Neuronal stem cell (in vitro differentiated cells): ENCODE measurements around the gene PGGHG.

Experiments
- DNase-seq: peaks from one replicate; pipeline ENCODE4 v3.0.0-alpha.2; 2013; ENCODE audit warnings: low spot score
- H2AFZ ChIP-seq: one replicate; pipeline ENCODE4 v1.6.1; 2013; ENCODE audit warnings: mild to moderate bottlenecking, low read length, inconsistent platforms
- H2AK5ac ChIP-seq: 2 replicates; pipeline ENCODE4 v1.6.1; 2013; ENCODE audit warnings: low read depth, mild to moderate bottlenecking, inconsistent platforms, low read length, moderate library complexity, mixed read lengths
- H2BK120ac ChIP-seq: 2 replicates; pipeline ENCODE4 v1.6.1; 2013; ENCODE audit warnings: low read depth, mild to moderate bottlenecking, inconsistent platforms, low read length, moderate library complexity, mixed read lengths
- H2BK12ac ChIP-seq: one replicate; pipeline ENCODE4 v1.6.1; 2013; ENCODE audit warnings: low read length, inconsistent platforms
- H2BK15ac ChIP-seq: 2 replicates; pipeline ENCODE4 v1.6.1; 2013; ENCODE audit warnings: mild to moderate bottlenecking, low read length, inconsistent platforms, mixed read lengths
- H2BK5ac ChIP-seq: one replicate; pipeline ENCODE4 v1.6.1; 2013; ENCODE audit warnings: inconsistent platforms, mild to moderate bottlenecking, low read length, moderate library complexity
- H3K14ac ChIP-seq: one replicate; pipeline ENCODE4 v1.6.1; 2013; ENCODE audit warnings: low read length, inconsistent platforms
- H3K18ac ChIP-seq: 2 replicates; pipeline ENCODE4 v1.6.1; 2013; ENCODE audit warnings: low read length, inconsistent platforms
- H3K23ac ChIP-seq: 2 replicates; pipeline ENCODE4 v1.6.1; 2013; ENCODE audit warnings: low read depth, mild to moderate bottlenecking, mixed read lengths, low read length, inconsistent platforms; ENCODE audit not compliant: poor library complexity
- H3K27ac ChIP-seq: replicated peaks from 3 replicates; pipeline ENCODE4 v1.5.1; 2013; ENCODE audit warnings: low read length, inconsistent platforms
- H3K27me3 ChIP-seq, 3 experiments: 2 replicates each; pipeline ENCODE4 v1.6.1; 2013; ENCODE audit warnings: low read length in 3 of 3, mild to moderate bottlenecking in 2 of 3, inconsistent platforms in 1 of 3, low read depth in 1 of 3, mixed read lengths in 1 of 3, moderate library complexity in 1 of 3; ENCODE audit not compliant: control insufficient read depth in 3 of 3, insufficient read depth in 3 of 3
- H3K36me3 ChIP-seq, 2 donors: replicated peaks in 1 of 2; 2 replicates each; pipeline ENCODE4 v1.6.1; 2013; ENCODE audit warnings: low read length in 2 of 2; ENCODE audit not compliant: control insufficient read depth in 2 of 2, insufficient read depth in 2 of 2
- H3K4ac ChIP-seq: 2 replicates; pipeline ENCODE4 v1.6.1; 2013; ENCODE audit warnings: inconsistent platforms, mild to moderate bottlenecking, low read length, moderate library complexity
- H3K4me1 ChIP-seq, 2 donors: 1 replicate in 1 of 2; 2 replicates in 1 of 2; pipeline ENCODE4 v1.6.1; 2013; ENCODE audit warnings: low read length in 2 of 2, low read depth in 1 of 2; ENCODE audit not compliant: control insufficient read depth in 2 of 2, insufficient read depth in 1 of 2
- H3K4me2 ChIP-seq: one replicate; pipeline ENCODE4 v1.6.1; 2013; ENCODE audit warnings: mild to moderate bottlenecking, low read length, inconsistent platforms; ENCODE audit not compliant: insufficient read depth, poor library complexity, severe bottlenecking
- H3K4me3 ChIP-seq, 2 donors: 2 replicates each; pipeline ENCODE4 v1.5.1; 2013; ENCODE audit warnings: low read length in 2 of 2, mild to moderate bottlenecking in 2 of 2, inconsistent platforms in 1 of 2, moderate library complexity in 1 of 2
- H3K79me1 ChIP-seq: one replicate; pipeline ENCODE4 v1.6.1; 2013; ENCODE audit warnings: low read depth, mild to moderate bottlenecking, inconsistent platforms, low read length, moderate library complexity
- H3K9ac ChIP-seq: one replicate; pipeline ENCODE4 v1.6.1; 2013; ENCODE audit warnings: mild to moderate bottlenecking, low read depth, low read length, inconsistent platforms; ENCODE audit not compliant: poor library complexity
- H3K9me3 ChIP-seq, 2 donors: replicated peaks in 1 of 2; 2 replicates each; pipeline versions ENCODE3 to v1.6.1; 2013; ENCODE audit warnings: low read length in 2 of 2, mild to moderate bottlenecking in 2 of 2, inconsistent platforms in 1 of 2, low read depth in 1 of 2, mixed read lengths in 1 of 2, moderate library complexity in 1 of 2; ENCODE audit not compliant: control insufficient read depth in 2 of 2, insufficient read depth in 1 of 2
- H4K8ac ChIP-seq: one replicate; pipeline ENCODE4 v1.6.1; 2013; ENCODE audit warnings: low read depth, mild to moderate bottlenecking, inconsistent platforms, low read length, moderate library complexity
- H4K91ac ChIP-seq: one replicate; pipeline ENCODE4 v1.6.1; 2013; ENCODE audit warnings: low read length, low read depth, mild to moderate bottlenecking, inconsistent platforms; ENCODE audit not compliant: poor library complexity
- WGBS, 2 donors: extraction: QIAGEN DNeasy Blood & Tissue Kit; methylation state at CpG; one replicate each; pipeline ENCODE4 v1.1.7; 2013; ENCODE audit warnings: missing lambda C conversion rate in 2 of 2, mixed read lengths in 1 of 2; ENCODE audit not compliant: insufficient read length in 2 of 2, insufficient replicate concordance in 1 of 2; ENCODE audit errors: extremely low coverage in 2 of 2; 5-methylcytosine and 5-hydroxymethylcytosine counted together

PGGHG gene

DNA sequence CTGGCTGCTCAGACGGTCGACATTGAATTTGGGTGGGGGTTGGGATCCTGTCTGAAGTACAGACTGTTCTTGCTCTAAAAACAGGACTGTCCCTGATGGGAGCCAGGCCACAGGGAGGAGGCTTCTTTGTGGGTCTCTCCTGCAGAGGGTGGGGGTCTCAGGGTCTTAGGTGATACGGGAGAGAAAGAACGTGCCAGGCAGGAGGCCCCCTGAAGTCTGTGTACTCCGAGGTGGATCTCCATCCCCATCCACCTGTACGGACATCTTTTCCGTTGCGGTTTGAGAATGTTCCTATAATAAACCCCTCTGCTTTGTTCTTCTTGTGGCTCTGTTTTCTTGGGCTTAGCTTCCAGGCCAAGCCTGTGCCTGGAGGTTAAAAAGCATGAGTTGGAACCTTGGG lies 36.3 kb upstream of the PGGHG start:
- Histone ChIP-seq H3K14ac (no peak overlapping the region), H3K23ac (no peak overlapping the region), H3K4me3 (no peak overlapping the region), H3K4ac (no peak overlapping the region), H3K27ac (no peak overlapping the region), H2AFZ (no peak overlapping the region), H3K79me1 (no peaks in the 10 kb centered on the region), H3K18ac (no peak overlapping the region), H3K4me2 (no peak overlapping the region), H3K9me3 (no peaks in the 10 kb centered on the region), H4K91ac (no peak overlapping the region), H3K4me1 (no peaks in the 10 kb centered on the region), H3K27me3 (no peaks in the 10 kb centered on the region), H4K8ac (no peak overlapping the region), H2BK12ac (no peak overlapping the region), H3K9ac (no peak overlapping the region), H2AK5ac (no peak overlapping the region), H3K36me3 (peaks cover 35 to 64% of the 10 kb centered on the region in 2 donors), H2BK5ac (no peak overlapping the region), H2BK15ac (no peak overlapping the region), H2BK120ac (no peak overlapping the region)
- no peak for DNase-seq
- WGBS, 2 donors: no CpG with 5 or more reads among the region's 8 CpGs

DNA sequence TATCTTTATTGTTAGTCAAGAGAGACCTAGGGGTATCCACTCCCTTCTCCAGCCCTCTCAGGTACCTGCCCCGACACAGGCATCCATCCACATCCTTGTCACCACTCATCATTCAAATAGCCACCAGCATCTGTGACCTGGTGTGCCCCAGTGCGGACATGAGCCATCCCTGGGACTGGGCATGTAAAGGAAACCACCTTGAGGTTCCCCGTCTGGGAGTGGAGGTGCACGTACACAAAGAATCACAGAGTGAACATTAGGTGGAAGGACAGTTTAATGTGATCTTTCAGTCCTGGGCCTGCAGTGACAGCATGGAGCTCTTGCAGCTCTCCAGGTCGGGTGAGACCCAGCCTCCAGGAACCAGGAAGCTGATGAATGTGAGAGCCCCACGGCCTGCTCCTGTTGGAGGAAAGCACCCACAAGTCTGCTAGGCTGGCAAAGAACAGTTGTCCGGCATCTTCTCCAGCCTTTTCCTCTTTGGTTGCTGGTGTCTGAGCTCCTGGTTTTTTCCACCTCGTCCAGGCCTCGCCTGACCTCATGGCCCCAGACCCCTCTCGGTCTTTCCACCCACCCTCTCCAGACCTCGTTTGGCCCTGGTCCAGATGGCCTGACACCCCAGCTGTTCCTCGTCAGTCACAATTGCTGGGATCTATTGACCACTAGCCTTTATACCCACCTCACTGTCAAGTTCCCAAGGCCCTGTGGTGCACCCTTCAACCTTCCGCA lies 35.6 kb upstream of the PGGHG start:
- no peak overlapping the region for H3K23ac ChIP-seq
- H2BK5ac ChIP-seq: no peak overlapping the region
- H3K18ac ChIP-seq: no peak overlapping the region
- peaks cover 35 to 57% of the 10 kb centered on the region in 2 donors for H3K36me3 ChIP-seq
- no peak overlapping the region for H2AFZ ChIP-seq
- no peak overlapping the region for H3K4me2 ChIP-seq
- H3K4me3 ChIP-seq: no peak overlapping the region
- no peak overlapping the region for H3K9ac ChIP-seq
- H3K4me1 ChIP-seq: no peaks in the 10 kb centered on the region
- H3K9me3 ChIP-seq: no peaks in the 10 kb centered on the region
- H2AK5ac ChIP-seq: no peak overlapping the region
- no peaks in the 10 kb centered on the region for H3K27me3 ChIP-seq
- H2BK120ac ChIP-seq: no peak overlapping the region
- no CpG with 5 or more reads among the region's 13 CpGs for WGBS, 2 donors
- H3K14ac ChIP-seq: no peak overlapping the region
- no peak for DNase-seq
- H3K4ac ChIP-seq: no peak overlapping the region
- H4K91ac ChIP-seq: no peak overlapping the region
- no peaks in the 10 kb centered on the region for H3K79me1 ChIP-seq
- H2BK15ac ChIP-seq: no peak overlapping the region
- no peak overlapping the region for H2BK12ac ChIP-seq
- no peak overlapping the region for H4K8ac ChIP-seq
- no peak overlapping the region for H3K27ac ChIP-seq

DNA sequence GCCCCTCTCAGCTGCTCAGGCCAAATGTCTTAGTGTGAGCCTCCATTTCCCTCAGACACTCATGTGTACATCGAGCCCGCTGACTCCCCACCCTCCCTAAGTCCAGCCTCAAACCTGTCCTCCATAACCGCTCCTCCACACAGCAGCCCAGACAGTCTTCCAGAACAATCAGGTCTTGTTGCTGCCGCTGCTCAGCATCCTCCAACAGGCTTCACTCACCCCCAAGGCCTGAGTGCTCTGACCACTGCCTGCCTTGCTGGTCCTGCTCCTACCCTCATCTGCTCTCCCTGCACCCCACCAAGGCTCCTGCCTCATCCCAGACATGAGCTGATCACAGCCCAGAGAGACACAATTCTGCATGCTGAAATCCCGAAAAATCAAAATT lies 35.0 kb upstream of the PGGHG start:
- no peak overlapping the region for H3K18ac ChIP-seq
- H3K27ac ChIP-seq: no peak overlapping the region
- no peak overlapping the region for H3K4me3 ChIP-seq
- no peak overlapping the region for H3K9ac ChIP-seq
- no peak overlapping the region for H2BK120ac ChIP-seq
- WGBS, 2 donors: no CpG with 5 or more reads among the region's 5 CpGs
- no peak overlapping the region for H4K91ac ChIP-seq
- H3K4ac ChIP-seq: no peak overlapping the region
- H3K14ac ChIP-seq: no peak overlapping the region
- H3K9me3 ChIP-seq: no peaks in the 10 kb centered on the region
- no peaks in the 10 kb centered on the region for H3K4me1 ChIP-seq
- no peak overlapping the region for H2AK5ac ChIP-seq
- no peaks in the 10 kb centered on the region for H3K27me3 ChIP-seq
- H2BK15ac ChIP-seq: no peak overlapping the region
- H3K23ac ChIP-seq: no peak overlapping the region
- no peak for DNase-seq
- H3K4me2 ChIP-seq: no peak overlapping the region
- H2AFZ ChIP-seq: no peak overlapping the region
- no peak overlapping the region for H2BK5ac ChIP-seq
- H3K79me1 ChIP-seq: no peaks in the 10 kb centered on the region
- peaks cover 31 to 52% of the 10 kb centered on the region in 2 donors for H3K36me3 ChIP-seq
- no peak overlapping the region for H2BK12ac ChIP-seq
- H4K8ac ChIP-seq: no peak overlapping the region

DNA sequence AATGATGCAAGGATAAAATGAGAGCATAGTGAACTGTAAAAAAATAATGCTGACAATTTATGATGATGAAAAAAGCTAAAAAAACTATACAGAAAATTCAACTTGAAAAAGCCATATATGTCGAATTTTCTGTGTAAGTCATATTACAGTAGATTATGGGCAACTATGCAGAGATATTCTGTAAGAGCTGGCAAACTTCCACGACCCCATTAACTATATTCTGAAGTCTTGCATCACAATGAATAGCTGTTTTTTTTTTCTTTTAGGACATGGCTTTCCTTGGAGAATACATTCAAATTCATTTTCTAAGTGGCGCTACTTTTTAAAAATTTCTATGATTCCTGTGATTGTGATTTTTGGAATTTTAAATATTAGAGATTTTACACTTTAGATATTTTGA lies 33.8 kb upstream of the PGGHG start:
- H4K91ac ChIP-seq: no peak overlapping the region
- H3K23ac ChIP-seq: no peak overlapping the region
- no peak overlapping the region for H2BK5ac ChIP-seq
- no peak overlapping the region for H2BK15ac ChIP-seq
- no peak overlapping the region for H4K8ac ChIP-seq
- peaks cover 25 to 39% of the 10 kb centered on the region in 2 donors for H3K36me3 ChIP-seq
- H2BK120ac ChIP-seq: no peak overlapping the region
- DNase-seq: no peak
- no CpG with 5 or more reads among the region's 3 CpGs for WGBS, 2 donors
- no peak overlapping the region for H2AFZ ChIP-seq
- H3K14ac ChIP-seq: no peak overlapping the region
- H3K79me1 ChIP-seq: no peaks in the 10 kb centered on the region
- no peak overlapping the region for H2BK12ac ChIP-seq
- no peak overlapping the region for H3K18ac ChIP-seq
- no peaks in the 10 kb centered on the region for H3K9me3 ChIP-seq
- no peaks in the 10 kb centered on the region for H3K27me3 ChIP-seq
- H3K27ac ChIP-seq: no peak overlapping the region
- no peak overlapping the region for H3K4me2 ChIP-seq
- H2AK5ac ChIP-seq: no peak overlapping the region
- H3K4me3 ChIP-seq: no peak overlapping the region
- H3K4ac ChIP-seq: no peak overlapping the region
- no peaks in the 10 kb centered on the region for H3K4me1 ChIP-seq
- no peak overlapping the region for H3K9ac ChIP-seq
